NOMO-1 treated with DMSO at 0.1 percent for 48 hours (cell line): ENCODE results near the gene RWDD1.

ENCODE experiments used
- DNase-seq: peaks from one replicate; lab custom pipeline; 2025; ENCODE audit not compliant: unreplicated experiment; lab: John Stamatoyannopoulos, UW

Gene RWDD1

GRCh38 chr6:116570856-116571682, at the start of gene RWDD1:
TSS of gene RWDD1 (plus strand) at chr6:116571504. CDS start at chr6:116571583, 79 bp downstream.
- DNase-seq: peak; percentile 99

GRCh38 chr6:116522896-116523295, 48.4 kb upstream of the RWDD1 start:
- no peak for DNase-seq

- DNase-seq: no peak
These were observed 47.1 kb upstream of the RWDD1 start for GRCh38 chr6:116524236-116524635.

GRCh38 chr6:116528133-116528532, 43.2 kb upstream of the RWDD1 start:
- no peak for DNase-seq

- no peak for DNase-seq
These were observed 42.5 kb upstream of the RWDD1 start for GRCh38 chr6:116528780-116529179.

GRCh38 chr6:116529466-116530290, 41.6 kb upstream of the RWDD1 start:
- no peak for DNase-seq

GRCh38 chr6:116530436-116530835, 40.9 kb upstream of the RWDD1 start:
- no peak for DNase-seq

- peak; percentile 80 for DNase-seq
These were observed 39.4 kb upstream of the RWDD1 start for GRCh38 chr6:116531675-116532570.

GRCh38 chr6:116533233-116533957, 37.9 kb upstream of the RWDD1 start:
- DNase-seq: peak; percentile 68

GRCh38 chr6:116535109-116535508, 36.2 kb upstream of the RWDD1 start:
- no peak for DNase-seq

- DNase-seq: peak; percentile 58
These were observed 35.1 kb upstream of the RWDD1 start for GRCh38 chr6:116536216-116536621.

GRCh38 chr6:116542426-116542825, 28.9 kb upstream of the RWDD1 start:
- DNase-seq: no peak

- no peak for DNase-seq
These were observed 28.2 kb upstream of the RWDD1 start for GRCh38 chr6:116543149-116543548.

GRCh38 chr6:116545651-116546050, 25.7 kb upstream of the RWDD1 start, which contains the start of gene TRAPPC3L:
TSS of gene TRAPPC3L (minus strand) at chr6:116545684. CDS start at chr6:116545514, 170 bp downstream.
- no peak for DNase-seq

- no peak for DNase-seq
These were observed 23.9 kb upstream of the RWDD1 start for GRCh38 chr6:116547358-116547757.

GRCh38 chr6:116550796-116551195, 20.5 kb upstream of the RWDD1 start:
- no peak for DNase-seq

GRCh38 chr6:116553451-116553850, 17.9 kb upstream of the RWDD1 start, which contains the start of gene CALHM4:
TSS of gene CALHM4 (plus strand) at chr6:116553751. CDS start at chr6:116553794, 43 bp downstream.
- no peak for DNase-seq

- DNase-seq: no peak
These were observed 15.2 kb upstream of the RWDD1 start for GRCh38 chr6:116556065-116556464.

- DNase-seq: no peak
These were observed 14.4 kb upstream of the RWDD1 start for GRCh38 chr6:116556814-116557415.

- DNase-seq: no peak
These were observed 13.4 kb upstream of the RWDD1 start for GRCh38 chr6:116557893-116558292.
